Liver (tissue), 9 donors: ENCODE data around the gene TBC1D9. TPM values are rescaled to one million over a fixed set of nuclear protein-coding genes. Genes with fewer than 3 reads are reported as not detected.

Source experiments
- DNase-seq: peaks from one replicate; pipeline ENCODE4 v3.0.0-alpha.2; 2017; ENCODE audit warnings: low spot score
- H3K27ac ChIP-seq, 2 donors: one replicate each; pipeline ENCODE4 v1.7.0; 2013; ENCODE audit warnings: inconsistent platforms in 2 of 2, low read length in 2 of 2, control low read depth in 1 of 2, low read depth in 1 of 2, mild to moderate bottlenecking in 1 of 2
- H3K27me3 ChIP-seq, 4 donors: one replicate each; pipeline versions ENCODE4 v1.6.1 to v1.7.0; 2013; ENCODE audit warnings: low read length in 3 of 4, inconsistent platforms in 1 of 4, mild to moderate bottlenecking in 1 of 4, moderate library complexity in 1 of 4; ENCODE audit not compliant: control insufficient read depth in 4 of 4, insufficient read depth in 4 of 4
- H3K36me3 ChIP-seq, 4 donors: one replicate each; pipeline versions ENCODE4 v1.6.1 to v1.7.0; 2013; ENCODE audit warnings: low read length in 3 of 4, mild to moderate bottlenecking in 3 of 4, low read depth in 1 of 4, moderate library complexity in 1 of 4; ENCODE audit not compliant: control insufficient read depth in 4 of 4, insufficient read depth in 3 of 4
- H3K4me1 ChIP-seq, 4 donors: one replicate each; pipeline versions ENCODE4 v1.6.1 to v1.7.0; 2013; ENCODE audit warnings: low read length in 3 of 4, mild to moderate bottlenecking in 3 of 4, moderate library complexity in 1 of 4; ENCODE audit not compliant: control insufficient read depth in 4 of 4, insufficient read depth in 4 of 4
- H3K4me3 ChIP-seq, 3 donors: one replicate each; pipeline versions ENCODE4 v1.6.1 to v1.7.0; 2013; ENCODE audit warnings: low read length in 3 of 3, control low read depth in 1 of 3, low read depth in 1 of 3, mild to moderate bottlenecking in 1 of 3
- H3K9ac ChIP-seq, 2 donors: one replicate each; pipeline ENCODE4 v1.7.0; 2013; ENCODE audit warnings: low read length in 2 of 2, mild to moderate bottlenecking in 2 of 2, moderate library complexity in 2 of 2, control low read depth in 1 of 2, low read depth in 1 of 2
- H3K9me3 ChIP-seq, 4 donors: one replicate each; pipeline versions ENCODE4 v1.6.1 to v1.7.0; 2013; ENCODE audit warnings: low read length in 3 of 4; ENCODE audit not compliant: control insufficient read depth in 4 of 4
- EGR1 ChIP-seq, 2 donors: IDR thresholded peaks; 2 replicates each; pipeline ENCODE4 v1.6.1; 2016 to 2018; ENCODE audit warnings: antibody characterized with exemption in 2 of 2, low read depth in 2 of 2
- FOXA1 ChIP-seq: IDR thresholded peaks from 2 replicates; pipeline ENCODE4 v1.6.1; 2016; ENCODE audit warnings: antibody characterized with exemption
- FOXA2 ChIP-seq: IDR thresholded peaks from 2 replicates; pipeline ENCODE4 v1.6.1; 2016; ENCODE audit warnings: antibody characterized with exemption
- GABPA ChIP-seq, 2 donors: IDR thresholded peaks in 1 of 2; conservative IDR thresholded peaks in 1 of 2; 2 replicates each; pipeline ENCODE4 v1.6.1; 2016; ENCODE audit warnings: antibody characterized with exemption in 2 of 2, mild to moderate bottlenecking in 1 of 2, moderate library complexity in 1 of 2
- HNF4A ChIP-seq, 2 donors: conservative IDR thresholded peaks; 2 replicates each; pipeline ENCODE4 v1.6.1; 2016; ENCODE audit warnings: antibody characterized with exemption in 2 of 2, mild to moderate bottlenecking in 2 of 2
- HNF4G ChIP-seq: IDR thresholded peaks from 2 replicates; pipeline ENCODE4 v1.6.1; 2016; ENCODE audit warnings: antibody characterized with exemption
- JUND ChIP-seq, 2 donors: IDR thresholded peaks; 2 replicates each; pipeline ENCODE4 v1.6.1; 2016; ENCODE audit warnings: antibody characterized with exemption in 2 of 2
- NR2F2 ChIP-seq: IDR thresholded peaks from 2 replicates; pipeline ENCODE4 v1.6.1; 2016; ENCODE audit warnings: antibody characterized with exemption
- RAD21 ChIP-seq, 2 donors: IDR thresholded peaks; 2 replicates each; pipeline ENCODE4 v1.6.1; 2016; ENCODE audit warnings: antibody characterized with exemption in 2 of 2, mild to moderate bottlenecking in 2 of 2
- RXRA ChIP-seq, 2 donors: IDR thresholded peaks; 2 replicates each; pipeline ENCODE4 v1.6.1; 2017 to 2018; ENCODE audit warnings: antibody characterized with exemption in 2 of 2, mild to moderate bottlenecking in 1 of 2
- SP1 ChIP-seq: IDR thresholded peaks from 2 replicates; pipeline ENCODE4 v1.6.1; 2018; ENCODE audit warnings: antibody characterized with exemption, mild to moderate bottlenecking
- TAF1 ChIP-seq: conservative IDR thresholded peaks from 2 replicates; pipeline ENCODE4 v1.6.1; 2016; ENCODE audit warnings: antibody characterized with exemption, mild to moderate bottlenecking
- YY1 ChIP-seq: IDR thresholded peaks from 2 replicates; pipeline ENCODE4 v1.6.1; 2016; ENCODE audit warnings: antibody characterized with exemption, mild to moderate bottlenecking
- WGBS: extraction: QIAGEN DNeasy Blood & Tissue Kit; methylation state at CpG from one replicate; pipeline ENCODE4 v1.1.7; 2013; 5-methylcytosine and 5-hydroxymethylcytosine counted together
- polyA plus RNA-seq, 2 donors: library from polyadenylated mRNA; stranded (reverse) in 1 of 2; unstranded in 1 of 2; fragments of 200-250 nt in 1 of 2; fragments of >200 nt in 1 of 2; fragmentation: Nextera tagmentation in 1 of 2; extraction: Ambion mirVana in 1 of 2; gene quantifications; one replicate each; pipeline versions ENCODE4 v1.2.1 to v1.2.3, GENCODE V29; 2013 to 2015
- total RNA-seq, 2 donors: library from RNA; depleted of rRNA; stranded (reverse); fragments of >200 nt; gene quantifications; one replicate each; pipeline ENCODE4 v1.2.3, GENCODE V29; 2014
- TF ChIP-seq, protein P1 (sequence below): IDR thresholded peaks from 2 replicates; pipeline ENCODE4 v1.6.1; 2016; ENCODE audit warnings: antibody characterized with exemption
- TF ChIP-seq, protein P2 (sequence below): fragments of 150-350 bp; IDR thresholded peaks from 2 replicates; pipeline ENCODE4 v1.5.1; 2017; ENCODE audit warnings: improper control_type of control experiment, low read depth, low read length; ENCODE audit not compliant: missing input control
- TF ChIP-seq, protein P3 (sequence below): IDR thresholded peaks from 2 replicates; pipeline ENCODE4 v1.6.1; 2016; ENCODE audit warnings: antibody characterized with exemption
- TF ChIP-seq, protein P4 (sequence below): IDR thresholded peaks from 2 replicates; pipeline ENCODE4 v1.6.1; 2016; ENCODE audit warnings: antibody characterized with exemption, mild to moderate bottlenecking
- TF ChIP-seq, protein P5 (sequence below): IDR thresholded peaks from 2 replicates; pipeline ENCODE4 v1.6.1; 2016; ENCODE audit warnings: antibody characterized with exemption
- donor health status: healthy.
- donor health status: healthy.
- donor health status: healthy.
- donor health status: healthy.
- donor health status: healthy.

TBC1D9 gene
- total and polyA plus RNA-seq, 4 donors = 1.4 to 8.5 (median 6.3) TPM

DNA sequence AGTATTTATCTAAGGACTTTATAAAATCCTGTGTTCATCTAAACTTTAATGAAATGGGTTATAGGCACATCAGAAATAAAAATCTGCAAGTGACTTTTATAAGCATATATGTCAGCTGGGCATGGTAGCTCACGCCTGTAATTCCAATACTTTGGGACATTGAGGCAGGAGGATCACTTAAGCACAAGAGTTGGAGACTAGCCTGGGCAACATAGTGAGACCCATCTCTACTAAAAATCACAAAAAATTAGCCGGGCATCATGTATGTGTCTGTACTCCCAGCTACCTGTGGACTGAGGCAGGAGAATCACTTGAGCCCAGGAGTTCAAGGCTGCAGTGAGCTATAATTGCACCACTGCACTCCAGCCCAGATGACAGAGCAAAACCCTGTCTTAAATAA, 20.9 kb downstream of the TBC1D9 start:
- no peaks in the 10 kb centered on the region for H3K36me3 ChIP-seq
- no peak overlapping the region for H3K27ac ChIP-seq
- no peaks in the 10 kb centered on the region for H3K4me1 ChIP-seq
- DNase-seq = no peak
- TF ChIP-seq HNF4G (no peak), RXRA (IDR thresholded peaks at IDR 0.05) (no peak), JUND (IDR thresholded peaks at IDR 0.05) (no peak), GABPA (IDR thresholded peaks at IDR 0.05 in 1 of 2, conservative IDR thresholded peaks at IDR 0.05 in 1 of 2) (no peak), RAD21 (IDR thresholded peaks at IDR 0.05) (no peak), TAF1 (no peak), YY1 (no peak), NR2F2 (no peak), FOXA2 (no peak), FOXA1 (no peak), EGR1 (IDR thresholded peaks at IDR 0.05; ENCODE audit: low read depth in 2 of 2) (no peak), SP1 (no peak), HNF4A (conservative IDR thresholded peaks at IDR 0.05) (no peak)
- TF ChIP-seq, protein P1, sequence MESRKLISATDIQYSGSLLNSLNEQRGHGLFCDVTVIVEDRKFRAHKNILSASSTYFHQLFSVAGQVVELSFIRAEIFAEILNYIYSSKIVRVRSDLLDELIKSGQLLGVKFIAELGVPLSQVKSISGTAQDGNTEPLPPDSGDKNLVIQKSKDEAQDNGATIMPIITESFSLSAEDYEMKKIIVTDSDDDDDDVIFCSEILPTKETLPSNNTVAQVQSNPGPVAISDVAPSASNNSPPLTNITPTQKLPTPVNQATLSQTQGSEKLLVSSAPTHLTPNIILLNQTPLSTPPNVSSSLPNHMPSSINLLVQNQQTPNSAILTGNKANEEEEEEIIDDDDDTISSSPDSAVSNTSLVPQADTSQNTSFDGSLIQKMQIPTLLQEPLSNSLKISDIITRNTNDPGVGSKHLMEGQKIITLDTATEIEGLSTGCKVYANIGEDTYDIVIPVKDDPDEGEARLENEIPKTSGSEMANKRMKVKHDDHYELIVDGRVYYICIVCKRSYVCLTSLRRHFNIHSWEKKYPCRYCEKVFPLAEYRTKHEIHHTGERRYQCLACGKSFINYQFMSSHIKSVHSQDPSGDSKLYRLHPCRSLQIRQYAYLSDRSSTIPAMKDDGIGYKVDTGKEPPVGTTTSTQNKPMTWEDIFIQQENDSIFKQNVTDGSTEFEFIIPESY = no peak
- TF ChIP-seq, protein P2, sequence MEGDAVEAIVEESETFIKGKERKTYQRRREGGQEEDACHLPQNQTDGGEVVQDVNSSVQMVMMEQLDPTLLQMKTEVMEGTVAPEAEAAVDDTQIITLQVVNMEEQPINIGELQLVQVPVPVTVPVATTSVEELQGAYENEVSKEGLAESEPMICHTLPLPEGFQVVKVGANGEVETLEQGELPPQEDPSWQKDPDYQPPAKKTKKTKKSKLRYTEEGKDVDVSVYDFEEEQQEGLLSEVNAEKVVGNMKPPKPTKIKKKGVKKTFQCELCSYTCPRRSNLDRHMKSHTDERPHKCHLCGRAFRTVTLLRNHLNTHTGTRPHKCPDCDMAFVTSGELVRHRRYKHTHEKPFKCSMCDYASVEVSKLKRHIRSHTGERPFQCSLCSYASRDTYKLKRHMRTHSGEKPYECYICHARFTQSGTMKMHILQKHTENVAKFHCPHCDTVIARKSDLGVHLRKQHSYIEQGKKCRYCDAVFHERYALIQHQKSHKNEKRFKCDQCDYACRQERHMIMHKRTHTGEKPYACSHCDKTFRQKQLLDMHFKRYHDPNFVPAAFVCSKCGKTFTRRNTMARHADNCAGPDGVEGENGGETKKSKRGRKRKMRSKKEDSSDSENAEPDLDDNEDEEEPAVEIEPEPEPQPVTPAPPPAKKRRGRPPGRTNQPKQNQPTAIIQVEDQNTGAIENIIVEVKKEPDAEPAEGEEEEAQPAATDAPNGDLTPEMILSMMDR = no peak
- TF ChIP-seq, protein P3, sequence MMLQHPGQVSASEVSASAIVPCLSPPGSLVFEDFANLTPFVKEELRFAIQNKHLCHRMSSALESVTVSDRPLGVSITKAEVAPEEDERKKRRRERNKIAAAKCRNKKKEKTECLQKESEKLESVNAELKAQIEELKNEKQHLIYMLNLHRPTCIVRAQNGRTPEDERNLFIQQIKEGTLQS = no peak
- TF ChIP-seq, protein P4, sequence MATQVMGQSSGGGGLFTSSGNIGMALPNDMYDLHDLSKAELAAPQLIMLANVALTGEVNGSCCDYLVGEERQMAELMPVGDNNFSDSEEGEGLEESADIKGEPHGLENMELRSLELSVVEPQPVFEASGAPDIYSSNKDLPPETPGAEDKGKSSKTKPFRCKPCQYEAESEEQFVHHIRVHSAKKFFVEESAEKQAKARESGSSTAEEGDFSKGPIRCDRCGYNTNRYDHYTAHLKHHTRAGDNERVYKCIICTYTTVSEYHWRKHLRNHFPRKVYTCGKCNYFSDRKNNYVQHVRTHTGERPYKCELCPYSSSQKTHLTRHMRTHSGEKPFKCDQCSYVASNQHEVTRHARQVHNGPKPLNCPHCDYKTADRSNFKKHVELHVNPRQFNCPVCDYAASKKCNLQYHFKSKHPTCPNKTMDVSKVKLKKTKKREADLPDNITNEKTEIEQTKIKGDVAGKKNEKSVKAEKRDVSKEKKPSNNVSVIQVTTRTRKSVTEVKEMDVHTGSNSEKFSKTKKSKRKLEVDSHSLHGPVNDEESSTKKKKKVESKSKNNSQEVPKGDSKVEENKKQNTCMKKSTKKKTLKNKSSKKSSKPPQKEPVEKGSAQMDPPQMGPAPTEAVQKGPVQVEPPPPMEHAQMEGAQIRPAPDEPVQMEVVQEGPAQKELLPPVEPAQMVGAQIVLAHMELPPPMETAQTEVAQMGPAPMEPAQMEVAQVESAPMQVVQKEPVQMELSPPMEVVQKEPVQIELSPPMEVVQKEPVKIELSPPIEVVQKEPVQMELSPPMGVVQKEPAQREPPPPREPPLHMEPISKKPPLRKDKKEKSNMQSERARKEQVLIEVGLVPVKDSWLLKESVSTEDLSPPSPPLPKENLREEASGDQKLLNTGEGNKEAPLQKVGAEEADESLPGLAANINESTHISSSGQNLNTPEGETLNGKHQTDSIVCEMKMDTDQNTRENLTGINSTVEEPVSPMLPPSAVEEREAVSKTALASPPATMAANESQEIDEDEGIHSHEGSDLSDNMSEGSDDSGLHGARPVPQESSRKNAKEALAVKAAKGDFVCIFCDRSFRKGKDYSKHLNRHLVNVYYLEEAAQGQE = no peak
- TF ChIP-seq, protein P5, sequence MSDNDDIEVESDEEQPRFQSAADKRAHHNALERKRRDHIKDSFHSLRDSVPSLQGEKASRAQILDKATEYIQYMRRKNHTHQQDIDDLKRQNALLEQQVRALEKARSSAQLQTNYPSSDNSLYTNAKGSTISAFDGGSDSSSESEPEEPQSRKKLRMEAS = no peak
- H3K9me3 ChIP-seq = no peaks in the 10 kb centered on the region
- no peak overlapping the region for H3K9ac ChIP-seq
- no peak overlapping the region for H3K4me3 ChIP-seq
- 91% methylated on average over 2 of the region's 2 CpGs for WGBS
- no peaks in the 10 kb centered on the region for H3K27me3 ChIP-seq
